GM12873 (cell line): ENCODE data around the gene RNASET2.

Source experiments
- TF ChIP-seq, protein P1 (sequence below): IDR thresholded peaks from 2 replicates; pipeline ENCODE4 v1.5.1; 2012; ENCODE audit warnings: low read depth, mild to moderate bottlenecking, moderate library complexity, low read length, control low read depth; ENCODE audit not compliant: insufficient read depth; ENCODE audit errors: missing control alignments

RNASET2 gene

DNA sequence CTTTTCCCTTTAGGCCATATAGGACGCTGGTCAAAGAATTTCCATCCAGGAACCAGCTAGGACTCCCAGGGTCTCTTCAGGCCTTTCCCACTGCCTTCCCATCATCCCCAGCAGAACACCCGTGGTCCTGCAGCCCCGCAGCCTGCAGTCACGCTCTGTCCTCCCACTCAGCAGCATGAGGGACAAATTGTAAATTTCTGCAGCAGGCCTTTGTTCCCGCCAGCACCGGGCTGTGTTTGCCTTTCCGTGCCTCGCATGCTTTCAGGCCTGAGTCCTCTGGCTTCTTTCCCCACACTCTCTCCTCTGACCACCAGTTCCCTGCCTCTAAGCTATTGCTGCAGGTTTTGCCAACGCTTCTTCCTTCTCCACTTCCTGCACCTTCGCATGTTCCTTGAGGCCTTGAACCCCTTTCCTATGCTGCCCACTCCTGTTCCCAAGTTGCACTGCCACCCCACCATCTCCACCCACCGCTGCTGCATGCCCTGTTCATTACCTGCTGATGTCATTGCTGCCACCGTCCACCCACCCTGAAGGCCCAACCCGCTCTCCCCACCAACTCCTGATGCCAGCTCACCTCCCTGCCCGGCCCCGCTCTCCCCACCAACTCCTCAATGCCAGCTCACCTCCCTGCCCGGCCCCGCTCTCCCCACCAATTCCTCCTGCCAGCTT is 49.8 kb downstream of the RNASET2 start:
- TF ChIP-seq, protein P1, sequence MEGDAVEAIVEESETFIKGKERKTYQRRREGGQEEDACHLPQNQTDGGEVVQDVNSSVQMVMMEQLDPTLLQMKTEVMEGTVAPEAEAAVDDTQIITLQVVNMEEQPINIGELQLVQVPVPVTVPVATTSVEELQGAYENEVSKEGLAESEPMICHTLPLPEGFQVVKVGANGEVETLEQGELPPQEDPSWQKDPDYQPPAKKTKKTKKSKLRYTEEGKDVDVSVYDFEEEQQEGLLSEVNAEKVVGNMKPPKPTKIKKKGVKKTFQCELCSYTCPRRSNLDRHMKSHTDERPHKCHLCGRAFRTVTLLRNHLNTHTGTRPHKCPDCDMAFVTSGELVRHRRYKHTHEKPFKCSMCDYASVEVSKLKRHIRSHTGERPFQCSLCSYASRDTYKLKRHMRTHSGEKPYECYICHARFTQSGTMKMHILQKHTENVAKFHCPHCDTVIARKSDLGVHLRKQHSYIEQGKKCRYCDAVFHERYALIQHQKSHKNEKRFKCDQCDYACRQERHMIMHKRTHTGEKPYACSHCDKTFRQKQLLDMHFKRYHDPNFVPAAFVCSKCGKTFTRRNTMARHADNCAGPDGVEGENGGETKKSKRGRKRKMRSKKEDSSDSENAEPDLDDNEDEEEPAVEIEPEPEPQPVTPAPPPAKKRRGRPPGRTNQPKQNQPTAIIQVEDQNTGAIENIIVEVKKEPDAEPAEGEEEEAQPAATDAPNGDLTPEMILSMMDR = no peak

DNA sequence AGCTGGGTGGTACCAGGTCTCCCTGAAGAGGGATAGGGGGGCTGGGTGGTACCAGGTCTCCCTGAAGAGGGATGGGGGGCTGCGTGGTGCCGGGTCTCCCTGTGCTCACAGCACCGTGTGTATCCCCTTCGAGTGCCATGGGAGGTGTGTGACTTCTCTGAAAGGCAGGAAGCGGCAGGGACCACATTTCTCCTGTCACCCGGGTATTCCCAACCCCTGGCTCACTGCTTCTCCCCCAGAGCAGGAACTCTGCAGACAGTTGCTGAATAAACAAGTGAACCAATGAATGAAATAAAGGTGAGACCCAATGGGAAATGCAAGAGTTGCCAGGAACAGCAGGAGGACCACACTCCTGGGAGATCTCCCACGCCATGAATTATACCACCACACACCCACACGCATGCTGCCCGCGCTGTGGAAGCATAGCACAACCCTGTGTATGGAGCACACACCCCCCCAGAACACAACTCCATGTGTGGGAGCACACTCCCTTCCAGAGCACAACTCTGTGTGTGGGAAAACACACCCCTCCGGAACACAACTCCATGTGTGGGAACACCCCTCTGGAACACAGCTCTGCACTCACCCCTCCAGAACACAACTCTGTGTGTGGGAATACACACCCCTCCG is 50.7 kb downstream of the RNASET2 start:
- TF ChIP-seq, protein P1 = no peak

DNA sequence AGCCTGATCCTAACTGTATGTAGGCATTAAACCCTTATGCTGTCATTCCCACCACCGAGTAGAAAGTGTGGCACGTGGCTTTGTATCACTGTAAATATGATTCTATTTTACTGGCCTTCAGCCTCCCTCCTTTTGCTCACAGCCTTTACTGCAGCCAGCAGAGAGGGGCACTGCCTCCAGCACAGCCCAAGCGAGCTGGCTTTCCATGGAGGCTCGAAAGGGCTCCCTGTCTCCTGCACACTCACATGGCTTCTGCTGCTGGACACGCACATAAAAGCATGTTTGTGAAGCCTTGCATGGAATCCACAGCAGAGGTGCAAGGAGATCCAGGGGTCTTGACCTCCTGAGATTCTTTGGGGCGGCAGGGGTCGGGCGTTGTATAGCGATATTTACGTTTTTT is 51.3 kb downstream of the RNASET2 start:
- TF ChIP-seq, protein P1 = no peak

DNA sequence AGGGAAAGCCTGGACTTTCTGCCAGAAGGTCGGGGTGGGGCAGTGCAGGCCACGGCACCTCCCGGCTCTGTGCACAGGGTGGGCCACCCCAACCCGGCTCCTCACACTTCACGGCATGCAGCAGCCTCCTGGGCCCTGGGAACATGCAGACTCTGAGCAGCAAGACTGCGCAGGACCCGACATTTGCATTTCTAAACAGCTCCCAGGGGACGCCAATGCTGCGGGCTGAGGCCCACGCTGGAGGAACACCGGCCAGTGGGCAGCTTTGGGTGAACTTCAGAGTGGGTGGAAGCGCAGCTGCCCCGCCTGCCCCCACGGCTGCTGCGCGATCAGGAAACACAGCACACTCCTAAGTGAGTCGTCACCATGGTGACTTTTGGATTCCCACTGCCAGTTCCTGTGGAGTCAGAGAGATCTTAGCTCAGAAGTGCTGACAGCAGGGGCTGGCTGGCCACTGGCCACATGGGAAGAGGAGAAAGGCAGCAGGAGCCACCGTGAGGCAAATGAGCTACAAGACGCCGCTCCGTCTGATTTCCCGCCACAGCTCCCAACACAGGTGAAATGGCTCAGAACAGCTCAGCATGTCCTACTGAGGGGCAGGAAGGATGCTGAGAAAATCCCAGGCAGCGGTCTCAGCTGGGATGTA is 52.1 kb downstream of the RNASET2 start:
- TF ChIP-seq, protein P1 = no peak

DNA sequence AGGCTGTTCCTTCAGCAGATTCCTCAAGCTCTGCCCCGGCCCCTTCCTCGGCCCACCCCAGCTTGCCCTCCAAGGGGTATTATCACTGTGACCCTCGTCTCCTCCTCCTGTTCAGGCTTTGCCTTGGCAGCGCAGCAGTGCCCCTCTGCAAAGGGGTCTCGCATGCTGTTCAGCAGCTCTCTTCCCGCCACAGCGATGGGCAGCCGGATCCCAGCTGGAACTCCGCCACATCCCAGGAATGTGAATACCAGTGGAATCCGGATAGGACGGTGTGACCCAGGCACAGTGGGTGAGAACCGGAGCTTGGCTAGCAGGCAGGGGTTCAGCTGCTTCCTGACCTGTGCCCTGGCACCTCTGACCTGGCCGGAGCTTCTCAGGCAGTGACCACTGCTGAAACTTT is 52.9 kb downstream of the RNASET2 start:
- TF ChIP-seq, protein P1 = no peak

DNA sequence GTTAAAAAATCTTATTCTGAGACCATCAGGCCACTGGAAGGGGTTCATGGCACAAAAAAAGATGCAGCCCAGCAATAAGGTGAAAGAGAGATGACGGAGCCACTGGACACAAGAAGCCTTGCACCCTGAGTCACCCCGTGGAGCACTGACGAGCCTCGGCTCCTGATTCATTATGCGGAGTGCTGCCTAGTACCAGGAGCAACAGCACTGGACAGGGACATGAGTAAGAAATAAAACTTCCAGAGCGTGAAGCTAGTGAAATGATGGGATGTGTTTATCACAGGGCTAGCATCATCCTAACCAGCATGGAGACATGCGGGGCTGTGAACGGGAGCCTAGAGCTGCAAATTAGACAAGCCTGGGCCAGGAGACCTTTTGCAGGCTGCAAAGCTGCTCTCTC is 53.3 kb downstream of the RNASET2 start:
- TF ChIP-seq, protein P1 = no peak

DNA sequence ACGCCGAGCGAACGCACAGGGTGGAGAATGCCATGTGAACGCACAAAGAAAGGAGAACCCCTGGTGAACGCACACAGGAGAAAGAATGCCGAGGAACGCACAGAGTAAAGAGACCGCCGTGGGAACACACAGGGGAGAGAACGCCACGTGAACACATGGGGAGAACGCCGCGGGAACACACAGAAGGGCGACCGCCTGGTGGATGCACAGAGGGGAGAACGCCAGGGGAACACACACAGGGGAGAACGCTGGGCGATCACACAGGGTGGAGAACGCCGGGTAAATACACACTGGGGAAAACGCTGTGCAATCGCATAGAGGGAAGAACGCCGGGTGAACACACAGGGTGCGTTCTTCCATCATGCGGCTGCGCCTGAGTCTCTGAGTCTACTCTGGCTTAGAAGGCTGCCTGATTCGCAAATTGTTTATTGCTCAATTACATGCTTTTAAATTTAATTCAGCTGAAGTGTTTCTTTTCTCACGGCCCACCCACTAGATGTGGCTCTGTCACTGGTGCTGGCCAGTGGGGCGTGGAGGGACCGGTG is 54.1 kb downstream of the RNASET2 start:
- TF ChIP-seq, protein P1 = no peak
